GM23338 (cell line): ENCODE data around the gene MLH1. TPM values are rescaled to one million over a fixed set of nuclear protein-coding genes. Genes with fewer than 3 reads are reported as not detected.

Experiments
- ATAC-seq: fragments of 200-7000 bp; cut with Tn5 transposase; 3 replicates; pipeline ENCODE4 v1.9.1; 2020
- DNase-seq: peaks from one replicate; pipeline ENCODE4 v3.0.0-alpha.2; 2015; ENCODE audit warnings: low spot score
- H2AFZ ChIP-seq: fragments of 200-600 bp; sonication (generic); 2 replicates; pipeline ENCODE4 v1.8.0; 2016; ENCODE audit warnings: antibody characterized with exemption, mild to moderate bottlenecking, moderate library complexity
- H3F3A ChIP-seq: fragments of 200-600 bp; sonication (generic); replicated peaks from 2 replicates; pipeline ENCODE4 v1.8.0; 2017; ENCODE audit warnings: antibody characterized with exemption, mixed run types, low read depth
- H3K27ac ChIP-seq: fragments of 200-600 bp; sonication (generic); 2 replicates; pipeline ENCODE4 v1.6.1; 2016; ENCODE audit warnings: low read depth
- H3K27me3 ChIP-seq: fragments of 200-600 bp; sonication (generic); 2 replicates; pipeline ENCODE4 v1.8.0; 2016; ENCODE audit warnings: mild to moderate bottlenecking, mixed run types, moderate library complexity; ENCODE audit not compliant: insufficient read depth
- H3K36me3 ChIP-seq: fragments of 200-600 bp; sonication (generic); 2 replicates; pipeline ENCODE4 v1.8.0; 2016; ENCODE audit warnings: mild to moderate bottlenecking; ENCODE audit not compliant: insufficient read depth
- H3K4me1 ChIP-seq: fragments of 200-600 bp; sonication (generic); 2 replicates; pipeline ENCODE4 v1.8.0; 2016; ENCODE audit warnings: mild to moderate bottlenecking, moderate library complexity; ENCODE audit not compliant: insufficient read depth
- H3K4me2 ChIP-seq: fragments of 200-600 bp; sonication (generic); 2 replicates; pipeline ENCODE4 v1.7.1; 2017; ENCODE audit warnings: mixed run types
- H3K4me3 ChIP-seq: fragments of 200-600 bp; sonication (generic); 2 replicates; pipeline ENCODE4 v1.6.1; 2016; ENCODE audit warnings: mixed run types
- H3K79me2 ChIP-seq: fragments of 200-600 bp; sonication (generic); replicated peaks from 2 replicates; pipeline ENCODE4 v1.8.0; 2017; ENCODE audit warnings: mild to moderate bottlenecking; ENCODE audit not compliant: insufficient read depth
- H3K9me2 ChIP-seq: fragments of 200-600 bp; sonication (generic); 2 replicates; pipeline ENCODE4 v1.8.0; 2017; ENCODE audit not compliant: insufficient read depth
- H4K20me1 ChIP-seq: fragments of 200-600 bp; sonication (generic); replicated peaks from 2 replicates; pipeline ENCODE4 v1.8.0; 2017; ENCODE audit warnings: mild to moderate bottlenecking; ENCODE audit not compliant: insufficient read depth
- H3K27ac Mint-ChIP-seq: 2 replicates; pipeline ENCODE4 v1.8.0; 2020; ENCODE audit warnings: inconsistent platforms, mild to moderate bottlenecking, moderate library complexity, mixed read lengths
- H3K27me3 Mint-ChIP-seq: 3 replicates; pipeline ENCODE4 v1.8.0; 2022; ENCODE audit warnings: low read depth, mild to moderate bottlenecking, moderate library complexity, mixed read lengths, inconsistent platforms; ENCODE audit not compliant: insufficient read depth, poor library complexity
- H3K36me3 Mint-ChIP-seq: 3 replicates; pipeline ENCODE4 v1.8.0; 2021; ENCODE audit warnings: low read depth, mild to moderate bottlenecking, inconsistent platforms, moderate library complexity, mixed read lengths
- H3K4me1 Mint-ChIP-seq: 3 replicates; pipeline ENCODE4 v1.8.0; 2020; ENCODE audit warnings: mild to moderate bottlenecking, inconsistent platforms, mixed read lengths
- H3K4me3 Mint-ChIP-seq: 3 replicates; pipeline ENCODE4 v1.8.0; 2021; ENCODE audit warnings: moderate library complexity, mild to moderate bottlenecking, inconsistent platforms, mixed read lengths
- H3K9me3 Mint-ChIP-seq: 3 replicates; pipeline ENCODE4 v1.8.0; 2020; ENCODE audit warnings: moderate library complexity, mild to moderate bottlenecking, inconsistent platforms, mixed read lengths
- CREB1 ChIP-seq: fragments of 250-450 bp; sonication (Bioruptor Pico); IDR thresholded peaks from 2 replicates; pipeline ENCODE4 v1.5.0; 2020; ENCODE audit warnings: low read depth, mild to moderate bottlenecking, moderate library complexity
- EZH2 ChIP-seq: fragments of 200-600 bp; sonication (generic); IDR thresholded peaks from one replicate; pipeline ENCODE4 v1.8.0; 2017; ENCODE audit warnings: antibody characterized with exemption, mild to moderate bottlenecking, low read depth; ENCODE audit not compliant: unreplicated experiment
- EZH2phosphoT487 ChIP-seq: fragments of 200-600 bp; sonication (generic); IDR thresholded peaks from one replicate; pipeline ENCODE4 v1.8.1; 2018; ENCODE audit warnings: antibody characterized with exemption; ENCODE audit not compliant: unreplicated experiment
- JUNB ChIP-seq: IDR thresholded peaks from one replicate; pipeline ENCODE4 v1.6.1; 2016; ENCODE audit warnings: antibody characterized with exemption; ENCODE audit not compliant: unreplicated experiment
- NANOG ChIP-seq: IDR thresholded peaks from 2 replicates; pipeline ENCODE4 v1.6.1; 2016; ENCODE audit warnings: antibody characterized with exemption, borderline replicate concordance
- STAT1 ChIP-seq: IDR thresholded peaks from one replicate; pipeline ENCODE4 v1.6.1; 2016; ENCODE audit warnings: antibody characterized with exemption; ENCODE audit not compliant: unreplicated experiment
- ZNF331 ChIP-seq: fragments of 250-450 bp; sonication (Bioruptor Pico); IDR thresholded peaks from 2 replicates; pipeline ENCODE4 v1.5.0; 2020; ENCODE audit warnings: low read depth, mild to moderate bottlenecking, moderate library complexity
- ZNF462 ChIP-seq: fragments of 250-450 bp; sonication (Bioruptor Pico); IDR thresholded peaks from 2 replicates; pipeline ENCODE4 v1.5.0; 2020; ENCODE audit warnings: mild to moderate bottlenecking, moderate library complexity
- polyA plus RNA-seq: library from polyadenylated mRNA; unstranded; fragments of >200 nt; fragmentation: Nextera tagmentation; extraction: Ambion mirVana; gene quantifications from 2 replicates; pipeline ENCODE4 v1.2.1, GENCODE V29; 2016
- total RNA-seq: library from RNA; depleted of rRNA; stranded (reverse); fragments of >200 nt; shearing (Covaris generic); gene quantifications from 2 replicates; pipeline ENCODE4 v1.2.3, GENCODE V29; 2014

Gene MLH1
- total and polyA plus RNA-seq, 2 experiments from 2014 or later, result 31.7 to 58.0 TPM

GRCh38 chr3:37086918-37087317 lies 93.6 kb downstream of the MLH1 start (continued):
- TF ChIP-seq ZNF462 (CRISPR knock-in tag), result no peak
- TF ChIP-seq NANOG, result no peak
- TF ChIP-seq EZH2phosphoT487, result no peak
- no peak for TF ChIP-seq CREB1 (CRISPR knock-in tag)
- no peak for TF ChIP-seq ZNF331 (CRISPR knock-in tag)
- no peak for TF ChIP-seq JUNB
- no peak for TF ChIP-seq STAT1

- Histone ChIP-seq H3F3A (no peaks in the 10 kb centered on the region), H3K36me3 (no peaks in the 10 kb centered on the region), H3K4me3 (no peak overlapping the region), H3K4me2 (no peak overlapping the region), H3K4me1 (no peaks in the 10 kb centered on the region), H3K27ac (no peak overlapping the region), H3K27me3 (no peaks in the 10 kb centered on the region), H3K79me2 (no peaks in the 10 kb centered on the region), H4K20me1 (no peaks in the 10 kb centered on the region), H3K9me2 (no peaks in the 10 kb centered on the region), H2AFZ (no peak overlapping the region)
- no peaks in the 10 kb centered on the region for H3K4me1 Mint-ChIP-seq
- H3K27me3 Mint-ChIP-seq, result no peaks in the 10 kb centered on the region
- H3K27ac Mint-ChIP-seq, result no peak overlapping the region
- no peaks in the 10 kb centered on the region for H3K9me3 Mint-ChIP-seq
- H3K4me3 Mint-ChIP-seq, result no peak overlapping the region
- DNase-seq, result no peak
- TF ChIP-seq NANOG (no peak), STAT1 (no peak), EZH2 (no peak)
- H3K36me3 Mint-ChIP-seq, result no peaks in the 10 kb centered on the region; the same call in 1 of the 3 replicates
- no peak for ATAC-seq
These were observed 94.6 kb downstream of the MLH1 start for GRCh38 chr3:37087870-37088269.
